ENCODE data around the gene MORN1. TPM values are rescaled to one million over a fixed set of nuclear protein-coding genes. Genes with fewer than 3 reads are reported as not detected.

The MORN1 gene
- polyA plus RNA-seq, 1 donor (not counting 4 experiments of a cell fraction or from before 2014, with no cell fraction given) = 2.1 TPM

DNA sequence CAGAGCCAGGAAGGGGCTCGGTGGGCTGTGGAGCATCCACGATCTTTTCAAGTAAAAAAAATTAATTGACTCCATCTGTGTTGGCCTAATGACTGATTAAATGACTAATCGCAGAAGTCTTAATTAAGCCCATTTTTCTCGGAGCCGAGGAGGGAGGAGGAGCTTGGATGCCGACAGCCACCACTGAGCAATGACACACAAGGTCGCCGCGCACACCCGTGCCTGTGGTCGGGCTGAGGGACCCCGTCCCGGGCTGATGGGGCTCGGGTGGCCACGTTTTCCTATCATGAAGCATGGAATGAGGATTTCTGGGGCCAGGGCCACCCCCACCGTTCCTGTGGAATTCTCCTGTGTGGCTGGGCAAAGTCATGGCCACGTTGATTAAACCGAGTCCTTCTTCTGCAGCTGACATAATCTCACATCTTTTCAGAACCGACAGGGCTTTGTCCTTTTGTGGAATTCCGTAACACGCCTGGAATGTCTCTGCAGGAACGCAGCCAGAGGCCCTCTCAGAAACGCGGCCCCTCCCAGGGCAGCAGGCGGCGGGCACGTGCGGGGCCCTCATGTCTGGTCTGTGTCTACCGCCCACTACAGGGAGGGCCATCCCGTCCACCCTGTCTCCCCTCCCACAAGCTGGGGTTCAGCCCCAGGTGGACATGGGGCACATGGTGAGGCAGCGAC is 60.7 kb downstream of the MORN1 start:
- H3K79me2 ChIP-seq (ENCODE audit: control insufficient read depth, insufficient read depth, low read length) = no peaks in the 10 kb centered on the region
- H3K9me1 ChIP-seq (ENCODE audit: control insufficient read depth, extremely low read depth, insufficient read depth, low read length) = no peaks in the 10 kb centered on the region
- H3K4me2 ChIP-seq (ENCODE audit: control insufficient read depth, extremely low read depth, insufficient read depth, low read depth, low read length) = peak overlapping the region; percentile 5
- H3K9ac ChIP-seq (ENCODE audit: control insufficient read depth, extremely low read depth, insufficient read depth, low read length) = no peak overlapping the region
- peaks cover 17% of the 10 kb centered on the region for H3K4me1 ChIP-seq (ENCODE audit: control insufficient read depth, extremely low read depth, insufficient read depth, low read length)
- no peaks in the 10 kb centered on the region for H4K20me1 ChIP-seq (ENCODE audit: control insufficient read depth, extremely low read depth, insufficient read depth, low read length)
- DNase-seq (ENCODE audit: low read depth, low spot score) (peak; percentile 17), FAIRE-seq (no peak)
- H3K27me3 ChIP-seq (ENCODE audit: control insufficient read depth, extremely low read depth, insufficient read depth, low read length) = peaks cover 27% of the 10 kb centered on the region
- no peak overlapping the region for H3K27ac ChIP-seq (ENCODE audit: control insufficient read depth, insufficient read depth, low read length)
- dilution Hi-C loops (cut with MboI; ENCODE audit: extremely low pct_ligation_motif_present, low sequenced_read_pairs) = no loop called here
- H2AFZ ChIP-seq (ENCODE audit: control insufficient read depth, low read length) = no peak overlapping the region
- no peaks in the 10 kb centered on the region for H3K36me3 ChIP-seq (ENCODE audit: control insufficient read depth in 2 of 2, extremely low read depth in 1 of 2, insufficient read depth in 2 of 2, low read length in 2 of 2)
- H3K9me3 ChIP-seq (ENCODE audit: control insufficient read depth, low read depth, low read length) = no peaks in the 10 kb centered on the region
- H3K4me3 ChIP-seq (ENCODE audit: control insufficient read depth in 2 of 3, extremely low read depth in 1 of 3, insufficient read depth in 2 of 3, low read depth in 1 of 3, low read length in 3 of 3) = no peak overlapping the region
- TF ChIP-seq EZH2 (IDR thresholded peaks at IDR 0.05; ENCODE audit: low read length) (no peak), CTCF (optimal IDR thresholded peaks at IDR 0.05 in 1 of 3, IDR thresholded peaks at IDR 0.05 in 1 of 3, conservative IDR thresholded peaks at IDR 0.05 in 1 of 3; ENCODE audit: extremely low read depth in 1 of 3, insufficient read depth in 2 of 3, low read length in 3 of 3) (no peak)

DNA sequence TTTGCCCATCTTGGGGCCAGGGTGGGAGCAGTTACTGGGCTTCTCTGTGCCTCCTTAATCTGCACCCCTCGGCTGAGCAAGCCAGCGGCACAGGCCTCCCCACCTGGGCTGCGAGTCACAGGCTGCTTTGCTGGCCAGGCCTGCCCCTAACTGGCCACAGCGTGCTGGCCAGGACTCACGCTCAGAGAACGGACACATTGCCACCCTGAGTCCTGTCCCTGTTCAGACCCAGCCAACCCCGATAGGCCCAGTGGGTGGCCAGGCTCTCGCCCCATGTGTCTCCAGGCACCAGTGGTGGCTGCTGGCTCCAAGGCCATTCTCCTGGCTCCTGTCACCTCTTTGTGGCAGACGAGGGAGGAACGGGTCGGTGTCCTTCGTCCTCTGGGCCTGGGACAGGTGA is 61.3 kb downstream of the MORN1 start:
- FAIRE-seq (no peak), DNase-seq (ENCODE audit: low read depth, low spot score) (no peak)
- H3K9me3 ChIP-seq (ENCODE audit: control insufficient read depth, low read depth, low read length) = no peaks in the 10 kb centered on the region
- no peak overlapping the region for H3K27ac ChIP-seq (ENCODE audit: control insufficient read depth, insufficient read depth, low read length)
- peaks cover 14% of the 10 kb centered on the region for H3K4me1 ChIP-seq (ENCODE audit: control insufficient read depth, extremely low read depth, insufficient read depth, low read length)
- no peaks in the 10 kb centered on the region for H3K79me2 ChIP-seq (ENCODE audit: control insufficient read depth, insufficient read depth, low read length)
- no peak for TF ChIP-seq CTCF (optimal IDR thresholded peaks at IDR 0.05 in 1 of 3, IDR thresholded peaks at IDR 0.05 in 1 of 3, conservative IDR thresholded peaks at IDR 0.05 in 1 of 3; ENCODE audit: extremely low read depth in 1 of 3, insufficient read depth in 2 of 3, low read length in 3 of 3)
- no peak for TF ChIP-seq EZH2 (IDR thresholded peaks at IDR 0.05; ENCODE audit: low read length)
- H2AFZ ChIP-seq (ENCODE audit: control insufficient read depth, low read length) = no peak overlapping the region
- dilution Hi-C loops (cut with MboI; ENCODE audit: extremely low pct_ligation_motif_present, low sequenced_read_pairs) = no loop called here
- H3K27me3 ChIP-seq (ENCODE audit: control insufficient read depth, extremely low read depth, insufficient read depth, low read length) = peaks cover 31% of the 10 kb centered on the region
- no peak overlapping the region for H3K4me3 ChIP-seq (ENCODE audit: control insufficient read depth in 2 of 3, extremely low read depth in 1 of 3, insufficient read depth in 2 of 3, low read depth in 1 of 3, low read length in 3 of 3)
- H3K36me3 ChIP-seq (ENCODE audit: control insufficient read depth in 2 of 2, extremely low read depth in 1 of 2, insufficient read depth in 2 of 2, low read length in 2 of 2) = no peaks in the 10 kb centered on the region
- H3K4me2 ChIP-seq (ENCODE audit: control insufficient read depth, extremely low read depth, insufficient read depth, low read depth, low read length) = no peak overlapping the region
- H4K20me1 ChIP-seq (ENCODE audit: control insufficient read depth, extremely low read depth, insufficient read depth, low read length) = no peaks in the 10 kb centered on the region
- no peaks in the 10 kb centered on the region for H3K9me1 ChIP-seq (ENCODE audit: control insufficient read depth, extremely low read depth, insufficient read depth, low read length)
- no peak overlapping the region for H3K9ac ChIP-seq (ENCODE audit: control insufficient read depth, extremely low read depth, insufficient read depth, low read length)
